ENCODE results near the gene UQCC2. TPM values are rescaled to one million over a fixed set of nuclear protein-coding genes. Genes with fewer than 3 reads are reported as not detected.

UQCC2 gene
- total and polyA plus RNA-seq, 2 of the 8 experiments (the other 6 are each of a cell fraction or from before 2014, with no cell fraction given) = 52.1 to 104 TPM

DNA sequence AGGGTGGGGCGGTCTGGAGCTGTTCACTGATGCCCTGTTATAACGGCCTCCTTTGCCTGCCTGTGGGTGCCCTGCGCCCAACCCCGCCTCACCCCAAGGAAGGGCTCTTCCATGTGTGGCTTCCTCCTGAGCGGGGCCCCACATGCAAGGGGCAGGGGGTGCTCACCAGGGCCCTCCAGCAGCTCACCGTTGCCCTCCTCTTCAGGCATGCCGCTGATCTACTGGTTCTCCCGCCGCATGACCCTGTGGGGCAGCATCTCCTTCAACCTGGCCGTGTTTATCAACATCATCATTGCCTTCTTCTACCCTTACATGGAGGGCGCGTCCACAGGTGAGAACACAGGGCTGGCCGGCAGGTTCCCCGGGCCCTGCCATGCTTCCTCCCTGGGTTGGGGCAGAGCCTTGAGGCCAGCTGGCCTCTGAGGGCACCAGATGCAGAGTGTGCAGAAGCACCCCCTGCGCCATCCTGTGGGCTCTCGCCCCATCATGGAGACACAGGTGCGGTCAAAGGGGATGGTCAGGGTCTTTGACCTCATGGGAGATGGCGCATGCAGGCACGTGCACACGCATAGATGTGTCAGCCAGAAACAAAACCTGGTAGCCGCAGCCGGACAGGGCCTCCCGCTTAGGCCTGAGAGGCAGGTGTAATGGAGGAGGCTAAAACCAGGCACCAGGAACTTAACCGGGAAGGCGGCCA is 22.9 kb downstream of the UQCC2 start:
- H4K91ac ChIP-seq (replicated peaks; ENCODE audit: insufficient read length, low read length) = no peak overlapping the region
- no peak overlapping the region for H3K56ac ChIP-seq (replicated peaks; ENCODE audit: insufficient read length, low read depth, low read length)
- no peak overlapping the region for H3K23ac ChIP-seq (ENCODE audit: insufficient read length)
- DNase-seq (ENCODE audit: low read depth in 1 of 2, low spot score in 2 of 2) (no peak), FAIRE-seq (no peak)
- no peak overlapping the region for H2BK15ac ChIP-seq (ENCODE audit: low read length)
- H3K36me3 ChIP-seq (ENCODE audit: control insufficient read depth in 2 of 4, insufficient read depth in 4 of 4, low read length in 3 of 4) = peaks cover 16 to 57% (median 51%) of the 10 kb centered on the region in 4 experiments; a peak in 7 of 8 replicates
- H2AFZ ChIP-seq (ENCODE audit: low read length) = no peak overlapping the region
- no peak overlapping the region for H2BK120ac ChIP-seq (replicated peaks; ENCODE audit: low read depth, low read length)
- no peaks in the 10 kb centered on the region for H3K9me3 ChIP-seq (ENCODE audit: insufficient read depth in 2 of 2, low read depth in 1 of 2, low read length in 1 of 2)
- peaks cover 0 to 5% (median 1%) of the 10 kb centered on the region in 4 experiments; a peak in 3 of 7 replicates for H3K4me1 ChIP-seq (replicated peaks in 1 of 4; ENCODE audit: control insufficient read depth in 3 of 4, insufficient read depth in 4 of 4, low read length in 3 of 4)
- no peak overlapping the region for H2BK12ac ChIP-seq (ENCODE audit: low read depth, low read length)
- H2AK5ac ChIP-seq (ENCODE audit: low read depth, low read length) = no peak overlapping the region
- H3K4ac ChIP-seq (replicated peaks; ENCODE audit: insufficient read length, low read depth, low read length) = no peak overlapping the region
- 93% methylated on average over 19 of the region's 25 CpGs; no CpG with 5 or more reads in 1 of the 2 experiments for WGBS, 2 experiments (ENCODE audit: extremely low coverage in 1 of 2, insufficient coverage in 1 of 2, insufficient read length in 1 of 2, insufficient replicate concordance in 2 of 2, low coverage in 1 of 2, low lambda C conversion rate in 2 of 2, missing lambda C conversion rate in 1 of 2)
- H3K14ac ChIP-seq (ENCODE audit: insufficient read length) = no peak overlapping the region
- no peak overlapping the region for H3K9ac ChIP-seq (replicated peaks in 1 of 4; ENCODE audit: extremely low read depth in 1 of 4, low read depth in 3 of 4, low read length in 3 of 4)
- POLR2A ChIA-PET (ENCODE audit: partially characterized antibody) = interaction anchor here (1.8 kb wide), 1 partner anchor 8 kb away, joined by 6 read pairs; no protein-coding TSS in a partner anchor
- no peak overlapping the region for H3K18ac ChIP-seq (ENCODE audit: extremely low read depth, low read length)
- no peaks in the 10 kb centered on the region for H3K23me2 ChIP-seq (ENCODE audit: low read depth, low read length)
- no peak overlapping the region for H2BK20ac ChIP-seq (ENCODE audit: low read length)
- H3K79me1 ChIP-seq (ENCODE audit: low read depth, low read length) = no peaks in the 10 kb centered on the region
- CTCF ChIA-PET (ENCODE audit: partially characterized antibody) = interaction anchor here (1.0 to 2.7 kb wide), 6 partner anchors 12 to 318 kb away, joined by 3 to 18 read pairs (median 6); no protein-coding TSS in a partner anchor
- no peak overlapping the region for H4K8ac ChIP-seq (ENCODE audit: extremely low read depth, insufficient read depth, low read length)
- H3K4me2 ChIP-seq (ENCODE audit: insufficient read depth in 1 of 2, low read depth in 2 of 2, low read length in 2 of 2) = no peak overlapping the region
- H4K20me1 ChIP-seq (replicated peaks in 1 of 2; ENCODE audit: control insufficient read depth in 1 of 2, insufficient read depth in 2 of 2, low read length in 2 of 2) = peaks cover 0 to 10% of the 10 kb centered on the region in 2 experiments
- H2BK5ac ChIP-seq (ENCODE audit: low read depth, low read length) = no peak overlapping the region
- no peak overlapping the region for H3K27ac ChIP-seq (ENCODE audit: low read depth, low read length)
- H4K5ac ChIP-seq (ENCODE audit: insufficient read length, low read depth, low read length) = no peak overlapping the region
- H3K27me3 ChIP-seq (replicated peaks in 1 of 4; ENCODE audit: control insufficient read depth in 3 of 4, extremely low read depth in 1 of 4, insufficient read depth in 3 of 4, low read length in 3 of 4) = no peaks in the 10 kb centered on the region
- H3K79me2 ChIP-seq (ENCODE audit: control insufficient read depth in 1 of 2, insufficient read depth in 2 of 2, low read length in 2 of 2) = no peaks in the 10 kb centered on the region
- H3K4me3 ChIP-seq (ENCODE audit: extremely low read depth in 1 of 4, insufficient read depth in 2 of 4, low read depth in 3 of 4, low read length in 4 of 4) = no peak overlapping the region
- no peak for TF ChIP-seq JUND (IDR thresholded peaks at IDR 0.05; ENCODE audit: low read length)
- TF ChIP-seq CTBP2 (IDR thresholded peaks at IDR 0.05; ENCODE audit: borderline replicate concordance, insufficient read depth, insufficient read length, low read length) = no peak
- no peak for TF ChIP-seq CBX5 (IDR thresholded peaks at IDR 0.05; ENCODE audit: low read depth, low read length)
- TF ChIP-seq TAF7 (optimal IDR thresholded peaks at IDR 0.05; ENCODE audit: borderline replicate concordance, low read depth, low read length) = no peak
- no peak for TF ChIP-seq SP1 (IDR thresholded peaks at IDR 0.05; ENCODE audit: low read depth, low read length)
- no peak for TF ChIP-seq HDAC6 (IDR thresholded peaks at IDR 0.05; ENCODE audit: low read depth, low read length)
- TF ChIP-seq, protein P1, sequence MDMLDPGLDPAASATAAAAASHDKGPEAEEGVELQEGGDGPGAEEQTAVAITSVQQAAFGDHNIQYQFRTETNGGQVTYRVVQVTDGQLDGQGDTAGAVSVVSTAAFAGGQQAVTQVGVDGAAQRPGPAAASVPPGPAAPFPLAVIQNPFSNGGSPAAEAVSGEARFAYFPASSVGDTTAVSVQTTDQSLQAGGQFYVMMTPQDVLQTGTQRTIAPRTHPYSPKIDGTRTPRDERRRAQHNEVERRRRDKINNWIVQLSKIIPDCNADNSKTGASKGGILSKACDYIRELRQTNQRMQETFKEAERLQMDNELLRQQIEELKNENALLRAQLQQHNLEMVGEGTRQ (IDR thresholded peaks at IDR 0.05; ENCODE audit: low read length) = no peak
- no peak for TF ChIP-seq FOSL1 (IDR thresholded peaks at IDR 0.05; ENCODE audit: insufficient read depth, low read depth, low read length)
- no peak for TF ChIP-seq NANOG (IDR thresholded peaks at IDR 0.05; ENCODE audit: insufficient read depth, low read depth, low read length, poor library complexity, severe bottlenecking)
- no peak for TF ChIP-seq RAD21 (IDR thresholded peaks at IDR 0.05 in 1 of 2, conservative IDR thresholded peaks at IDR 0.05 in 1 of 2; ENCODE audit: low read depth in 2 of 2, low read length in 2 of 2)
